GM10266 (cell line): ENCODE results near the gene CHD1.

ENCODE experiments used
- DNase-seq: peaks from one replicate; pipeline ENCODE4 v3.0.0; 2012; ENCODE audit errors: extremely low spot score
- CTCF ChIP-seq: IDR thresholded peaks from 2 replicates; pipeline ENCODE4 v1.5.1; 2012; ENCODE audit warnings: mild to moderate bottlenecking, low read depth; ENCODE audit not compliant: control insufficient read depth, insufficient read depth; ENCODE audit errors: missing control alignments

Gene CHD1

DNA sequence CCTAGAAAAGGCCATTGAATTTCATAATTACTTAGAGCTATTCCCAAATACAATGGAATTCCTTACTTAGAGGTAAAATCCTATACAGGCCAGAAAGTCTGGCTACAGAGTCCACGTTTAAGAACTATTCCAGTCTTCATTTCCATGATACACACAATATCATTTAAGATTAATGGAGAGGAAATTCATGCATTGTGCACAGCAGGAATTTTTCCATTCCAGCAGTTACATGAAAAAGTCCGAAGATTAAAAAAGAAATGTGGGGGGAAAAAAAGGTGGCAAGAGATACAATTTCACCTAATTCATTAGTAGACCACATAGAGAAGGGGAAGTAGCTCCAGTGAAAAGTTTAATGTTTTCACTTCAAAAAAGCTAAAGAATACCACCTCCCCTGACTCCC lies 63.1 kb downstream of the CHD1 start:
- no peak for TF ChIP-seq CTCF
- no peak for DNase-seq

- no peak for TF ChIP-seq CTCF
- no peak for DNase-seq
Measured at GRCh38 chr5:98847054-98847453, 81.8 kb downstream of the CHD1 start.

GRCh38 chr5:98846520-98846919 lies 82.3 kb downstream of the CHD1 start:
- TF ChIP-seq CTCF, result no peak
- DNase-seq, result no peak

GRCh38 chr5:98845878-98846277 lies 82.9 kb downstream of the CHD1 start:
- TF ChIP-seq CTCF, result no peak
- no peak for DNase-seq

DNA sequence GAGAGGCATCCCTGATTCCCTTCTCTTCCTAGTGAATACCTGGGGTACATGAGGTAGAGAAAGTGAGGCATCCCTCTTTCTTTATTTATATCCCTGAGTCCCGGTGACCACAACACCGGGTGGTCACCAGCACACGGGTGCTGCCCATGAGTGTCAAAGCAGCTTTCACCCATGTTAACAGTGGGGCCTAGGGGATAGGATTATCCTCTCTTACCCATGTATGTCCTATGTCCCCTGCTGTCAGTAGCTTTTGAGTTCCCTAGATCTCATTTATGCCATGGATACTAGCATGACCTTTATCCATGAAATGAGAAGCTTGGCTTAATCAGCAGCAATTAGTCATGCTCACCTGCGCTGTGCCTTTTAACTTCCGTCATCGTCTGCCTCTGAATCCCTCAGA lies 83.9 kb downstream of the CHD1 start:
- DNase-seq, result no peak

GRCh38 chr5:98843481-98843880 lies 85.3 kb downstream of the CHD1 start:
- no peak for DNase-seq
- TF ChIP-seq CTCF, result no peak

More for the DNA sequence above, 83.9 kb downstream of the CHD1 start:
- no peak for TF ChIP-seq CTCF

DNA sequence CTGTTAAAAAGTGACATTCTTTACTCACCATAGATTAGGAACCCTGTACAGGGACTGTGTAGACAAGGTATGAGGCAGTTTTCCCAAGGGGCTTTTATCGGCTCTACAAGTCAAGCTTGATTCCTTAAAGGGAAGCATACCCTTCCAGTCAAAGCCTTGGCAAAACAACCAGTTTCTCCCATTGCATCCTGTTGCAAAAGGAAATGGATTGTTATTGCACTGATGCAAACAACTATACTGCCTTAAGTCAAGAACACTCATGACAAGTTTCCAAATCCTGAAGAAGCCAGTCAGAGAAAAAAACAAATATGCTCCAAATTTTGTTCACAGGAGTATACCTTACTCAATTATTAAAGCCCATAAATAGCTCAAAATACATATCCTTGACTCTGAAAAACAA lies 87.9 kb downstream of the CHD1 start:
- no peak for TF ChIP-seq CTCF
- no peak for DNase-seq
